G401.6 (cell line): ENCODE results near the gene NXN.
"Not testable (repeated sequence)": the region's sequence is repeated elsewhere in the genome, so short reads cannot be mapped to it uniquely, and the experiment has no call there.

Source experiments
- FAIRE-seq: peaks from 2 replicates; lab custom pipeline; 2012; peaks lifted over from hg19 to GRCh38; lab: Jason Lieb, UNC

Gene NXN

GRCh38 chr17:885971-886571 is 93.5 kb downstream of the NXN start:
- FAIRE-seq, result no peak

DNA sequence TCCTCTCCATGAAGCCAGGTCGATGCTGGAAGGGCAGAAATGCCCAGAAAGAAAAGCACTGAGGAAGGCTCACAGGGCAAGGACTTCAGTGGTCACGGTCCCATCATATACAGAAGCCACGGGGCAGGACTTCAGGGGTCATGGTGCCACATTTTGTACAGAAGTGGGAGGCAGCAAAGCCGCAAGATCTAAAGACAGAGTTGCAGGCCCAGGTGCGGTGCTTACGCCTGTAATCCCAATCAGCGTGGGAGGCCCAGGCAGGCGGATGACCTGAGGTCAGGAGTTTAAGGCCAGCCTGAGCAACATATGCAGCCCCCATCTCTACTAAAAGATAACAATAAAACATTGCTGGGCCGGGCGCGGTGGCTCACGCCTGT is 96.0 kb downstream of the NXN start:
- FAIRE-seq, result no peak

GRCh38 chr17:882827-883585 is 96.6 kb downstream of the NXN start:
- no peak for FAIRE-seq

GRCh38 chr17:881778-882177 is 97.8 kb downstream of the NXN start:
- no peak for FAIRE-seq

- no peak for FAIRE-seq
Observed at GRCh38 chr17:880443-881269, 98.9 kb downstream of the NXN start.

DNA sequence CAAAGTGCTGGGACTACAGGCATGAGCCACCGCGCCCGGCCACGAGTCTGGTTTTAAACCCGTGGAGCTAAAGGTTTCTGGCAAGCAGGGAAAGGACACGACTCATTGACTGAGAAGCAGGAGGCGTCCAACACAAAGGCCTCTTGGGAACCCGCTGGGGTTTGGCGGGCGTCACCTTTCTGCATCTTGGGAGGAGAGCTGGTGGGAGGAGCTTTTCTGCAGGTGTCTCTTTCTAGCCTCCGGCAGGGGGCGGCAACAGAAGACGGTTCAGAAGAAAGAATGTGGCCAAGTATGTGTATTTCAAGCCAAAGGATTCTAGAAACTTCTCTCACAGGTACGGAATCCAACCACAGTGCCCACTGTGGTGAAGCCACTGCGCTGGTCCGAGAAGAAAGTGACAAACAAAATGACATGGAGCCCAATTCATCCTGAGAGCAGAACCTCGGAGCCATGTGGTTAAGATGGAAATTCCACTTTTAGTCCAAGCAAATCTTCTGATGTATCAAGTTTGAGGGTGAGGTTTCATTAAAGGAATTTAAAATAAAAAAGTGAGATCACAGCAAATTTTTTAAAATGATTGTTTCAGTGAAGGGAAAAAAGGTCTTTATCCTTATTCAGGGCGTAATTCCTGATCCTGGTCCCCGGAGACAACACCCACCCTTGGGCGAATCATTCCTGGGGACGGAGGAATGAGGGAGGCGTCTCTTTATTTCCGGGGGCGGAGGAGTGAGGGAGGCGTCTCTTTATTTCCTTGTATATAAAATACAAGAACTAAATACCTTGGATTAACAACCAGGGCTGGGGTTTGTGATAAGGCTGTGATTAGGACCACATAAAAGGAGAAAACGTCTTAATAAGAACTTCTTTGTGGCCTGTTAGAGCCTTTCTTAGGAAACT is 99.8 kb downstream of the NXN start:
- FAIRE-seq, result no peak

- no peak for FAIRE-seq
Observed at GRCh38 chr17:877630-878029, 101.9 kb downstream of the NXN start.

GRCh38 chr17:876272-876671 is 103.3 kb downstream of the NXN start:
- FAIRE-seq, result no peak

- not testable (repeated sequence) for FAIRE-seq
Observed at GRCh38 chr17:874590-874989, 105.0 kb downstream of the NXN start.

DNA sequence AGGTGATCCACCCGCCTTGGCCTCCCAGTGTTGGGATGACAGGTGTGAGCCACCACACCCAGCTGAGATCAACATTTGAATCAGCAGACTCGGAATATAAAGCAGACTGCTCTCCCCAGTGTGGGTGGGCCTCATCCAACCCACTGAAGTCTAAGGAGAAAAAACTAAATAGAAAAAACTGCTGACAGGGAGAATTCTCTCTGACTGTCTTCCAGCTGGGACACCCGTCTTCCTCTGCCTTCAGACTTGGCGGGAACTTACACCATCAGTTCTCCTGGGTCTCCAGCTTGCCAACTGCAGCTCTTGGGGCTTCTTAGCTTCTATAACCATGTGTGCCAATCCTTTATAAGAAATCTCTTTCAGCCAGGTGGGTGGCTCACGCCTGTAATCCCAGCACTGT is 106.7 kb downstream of the NXN start:
- FAIRE-seq, result no peak

DNA sequence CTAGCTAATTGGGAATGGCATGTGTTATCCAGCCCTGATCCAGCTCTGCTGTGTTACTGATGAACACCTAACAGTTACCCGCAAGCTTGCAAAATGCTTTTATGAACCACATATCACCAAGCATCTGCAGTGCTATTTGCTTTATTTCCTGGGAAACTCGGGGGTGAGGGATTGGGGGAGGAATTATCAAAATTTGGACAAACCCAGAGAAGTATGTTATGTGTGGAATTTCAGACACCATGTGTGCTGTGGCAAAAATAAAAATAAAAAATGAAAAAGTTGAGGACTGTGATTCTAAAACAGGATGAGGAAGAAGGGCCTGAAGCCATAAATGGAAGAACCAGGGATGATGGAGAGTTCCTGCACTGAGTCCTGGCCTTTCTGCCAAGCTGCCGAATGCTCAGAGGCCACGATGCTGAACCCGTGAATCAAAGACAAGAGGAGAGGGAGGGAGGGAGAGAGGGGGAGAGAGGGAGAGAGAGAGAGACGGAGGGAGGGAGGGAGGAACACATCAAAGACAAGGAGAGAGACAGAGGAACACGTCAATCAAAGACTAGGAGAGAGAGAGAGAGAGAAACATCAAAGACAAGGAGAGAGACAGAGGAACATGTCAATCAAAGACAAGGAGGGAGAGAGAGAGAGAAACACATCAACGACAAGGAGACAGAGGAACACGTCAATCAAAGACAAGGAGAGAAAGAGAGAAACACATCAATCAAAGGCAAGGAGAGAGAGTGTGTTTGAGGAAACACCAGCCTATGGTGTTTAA is 107.6 kb downstream of the NXN start:
- FAIRE-seq, result no peak

GRCh38 chr17:869567-870525 is 109.7 kb downstream of the NXN start:
- no peak for FAIRE-seq

DNA sequence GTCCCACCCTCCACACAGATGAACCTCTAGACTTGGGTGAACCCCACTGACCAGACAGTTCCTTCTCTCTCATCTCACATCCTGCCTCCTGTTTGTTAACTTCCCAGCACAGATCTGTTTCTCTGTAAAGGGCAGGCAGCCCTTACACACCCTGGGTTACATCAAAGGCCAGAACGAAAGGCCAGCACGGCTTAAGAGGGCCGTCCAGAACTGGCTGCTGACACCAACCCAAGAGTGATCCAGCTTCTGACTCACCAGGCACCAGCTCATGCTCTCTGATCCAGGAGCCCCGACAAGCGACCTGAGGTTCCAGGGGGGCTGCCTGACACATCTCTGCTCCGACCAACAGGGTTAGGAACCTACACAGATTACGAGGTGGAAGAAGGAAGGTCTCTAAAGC is 110.5 kb downstream of the NXN start:
- no peak for FAIRE-seq

DNA sequence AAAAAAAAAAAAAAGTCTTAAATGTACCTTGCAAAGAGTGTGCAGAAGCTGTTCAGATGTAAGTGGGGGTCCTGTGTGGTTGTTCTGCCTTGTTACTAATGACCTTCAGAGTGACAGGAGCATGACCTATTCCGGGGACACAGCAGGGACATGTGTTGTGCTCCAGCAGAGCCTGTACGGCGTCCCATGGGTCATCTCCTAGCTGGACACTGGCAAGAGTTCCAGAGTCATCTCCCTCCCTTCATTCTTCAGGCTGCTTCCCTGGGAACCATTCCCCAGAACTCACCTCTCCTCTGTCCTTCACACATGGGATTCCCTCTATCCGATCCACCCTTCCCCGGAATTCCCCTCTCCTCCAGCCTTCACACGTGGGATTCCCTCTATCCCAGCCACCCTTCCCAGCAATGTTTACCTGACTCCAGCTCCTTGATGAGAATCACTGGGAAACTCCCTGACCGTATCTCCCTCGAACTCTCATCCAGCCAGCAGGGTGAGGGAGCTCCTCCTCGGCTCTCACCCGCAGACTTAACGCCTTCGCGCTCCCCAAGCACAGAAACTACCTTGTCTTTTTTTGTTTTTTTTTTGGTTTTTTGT is 111.6 kb downstream of the NXN start:
- FAIRE-seq, result no peak

- not testable (repeated sequence) for FAIRE-seq
Observed at GRCh38 chr17:867238-867637, 112.3 kb downstream of the NXN start.

DNA sequence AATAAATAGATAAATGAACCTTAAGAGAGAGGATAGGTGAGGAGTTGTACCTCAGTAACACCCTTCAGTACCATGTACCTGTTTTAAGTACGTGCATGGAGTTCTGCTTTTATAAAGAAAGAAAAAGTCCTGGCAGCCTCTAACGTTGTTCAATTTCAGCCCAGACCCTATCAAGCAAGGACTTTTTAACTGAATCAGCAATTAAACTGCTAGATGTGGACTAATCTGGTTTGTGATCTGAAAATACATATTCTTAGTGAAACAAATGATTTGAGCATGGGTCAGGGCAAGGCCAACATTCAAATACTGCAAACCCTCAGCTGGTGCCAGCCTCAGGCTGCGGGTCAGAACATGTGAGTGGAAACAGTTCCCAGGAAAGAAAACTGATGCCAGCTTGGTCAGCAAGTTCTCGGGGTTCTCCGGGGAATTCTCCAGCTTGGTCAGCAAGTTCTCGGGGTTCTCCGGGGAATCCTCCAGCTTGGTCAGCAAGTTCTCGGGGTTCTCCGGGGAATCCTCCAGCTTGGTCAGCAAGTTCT is 112.9 kb downstream of the NXN start:
- no peak for FAIRE-seq

GRCh38 chr17:864315-864714 is 115.3 kb downstream of the NXN start:
- no peak for FAIRE-seq

DNA sequence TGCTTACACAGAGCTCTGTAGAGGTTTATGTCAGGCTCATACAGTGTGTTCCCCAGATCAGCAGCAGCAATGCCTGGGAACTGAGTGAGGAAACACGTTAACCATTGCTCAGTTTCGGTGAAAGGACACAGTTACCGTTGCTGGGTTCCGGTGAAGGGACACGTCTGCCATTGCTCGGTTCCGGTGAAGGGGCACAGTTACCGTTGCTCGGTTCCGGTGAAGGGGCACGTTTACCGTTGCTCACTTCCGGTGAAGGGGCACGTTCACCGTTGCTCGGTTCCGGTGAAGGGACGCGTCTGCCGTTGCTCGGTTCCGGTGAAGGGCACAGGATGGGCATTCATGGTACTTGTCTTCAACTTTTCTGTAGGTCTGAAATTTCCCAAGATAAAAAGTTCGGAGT is 115.7 kb downstream of the NXN start:
- no peak for FAIRE-seq

DNA sequence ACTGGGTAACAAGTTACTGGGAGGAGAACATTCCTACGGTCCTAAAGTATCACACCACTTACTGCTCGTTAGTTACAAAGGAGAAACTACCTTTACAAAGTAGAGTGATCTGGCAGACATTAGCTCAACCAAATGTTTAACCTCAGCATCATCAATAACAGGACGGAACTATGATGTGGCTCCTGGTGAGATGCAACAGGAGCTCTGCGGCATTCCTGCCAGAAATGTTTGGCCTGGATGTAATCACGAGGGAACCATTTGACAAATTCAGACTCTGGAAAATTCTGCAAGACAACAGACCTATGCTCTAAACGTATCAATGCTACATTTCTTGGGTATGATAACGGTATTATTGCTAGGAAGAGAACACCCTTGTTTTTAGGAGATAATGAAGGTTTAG is 117.0 kb downstream of the NXN start:
- no peak for FAIRE-seq

DNA sequence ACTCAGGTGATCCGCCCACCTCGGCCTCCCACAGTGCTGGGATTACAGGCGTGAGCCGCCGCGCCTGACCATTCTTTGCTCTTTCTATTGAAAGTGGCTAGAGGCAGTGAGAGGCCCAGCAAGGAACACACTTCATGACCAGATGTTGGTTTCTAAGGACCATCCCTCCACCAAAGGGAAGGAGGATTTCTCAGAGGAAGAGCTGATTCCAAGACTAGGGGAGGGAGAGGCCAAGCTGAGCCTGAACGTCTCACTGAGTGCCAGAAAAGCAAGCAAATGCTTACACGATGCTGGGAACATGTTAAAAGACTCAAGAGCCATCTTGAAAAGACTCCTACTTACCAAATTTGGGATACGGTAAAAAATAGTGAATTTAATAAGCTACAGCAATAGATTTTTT is 118.2 kb downstream of the NXN start:
- FAIRE-seq, result no peak
